ENCODE data around the gene WDR82.

Gene WDR82

DNA sequence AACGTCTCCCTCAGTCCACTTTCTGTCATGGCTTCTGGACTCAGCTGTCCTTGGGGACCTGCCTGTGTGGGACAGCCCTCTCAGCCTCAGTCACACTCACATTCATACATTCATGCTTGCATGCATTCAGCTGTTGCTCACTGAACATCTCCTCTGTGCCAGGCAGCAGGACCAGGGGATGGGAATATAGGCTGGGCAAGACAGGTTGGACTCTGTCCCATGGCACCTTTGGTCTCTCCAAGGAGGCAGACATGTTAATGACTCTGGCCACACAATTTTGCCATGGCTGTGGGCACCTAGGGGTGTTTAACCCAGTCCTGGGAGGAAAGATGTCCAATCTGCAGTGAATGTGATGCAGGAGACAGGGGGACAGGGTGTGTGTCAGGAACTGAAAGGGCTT, 29.9 kb upstream of the WDR82 start:
- DNase-seq (ENCODE audit: low read depth), result no peak

DNA sequence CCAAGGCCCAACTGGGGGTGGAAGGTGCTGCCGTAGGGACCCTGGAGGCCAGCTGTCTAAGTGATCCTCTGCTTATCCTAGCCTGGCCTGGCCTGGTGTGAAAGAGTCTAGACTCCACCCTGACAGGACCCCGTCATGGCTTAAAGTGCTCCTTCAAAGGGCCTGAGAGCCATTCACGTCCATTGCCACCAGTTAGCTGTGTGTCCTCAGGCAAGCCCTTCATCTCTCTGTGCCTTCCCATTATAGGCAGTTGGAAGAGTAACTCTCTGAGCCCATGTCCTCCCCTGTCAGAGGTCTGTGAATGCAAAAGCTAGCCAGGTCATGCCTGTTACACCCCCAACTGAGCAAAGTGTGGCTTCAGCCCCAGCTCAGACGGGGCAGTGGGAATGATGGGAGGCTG, 28.5 kb upstream of the WDR82 start:
- no peak for DNase-seq (ENCODE audit: low read depth)

DNA sequence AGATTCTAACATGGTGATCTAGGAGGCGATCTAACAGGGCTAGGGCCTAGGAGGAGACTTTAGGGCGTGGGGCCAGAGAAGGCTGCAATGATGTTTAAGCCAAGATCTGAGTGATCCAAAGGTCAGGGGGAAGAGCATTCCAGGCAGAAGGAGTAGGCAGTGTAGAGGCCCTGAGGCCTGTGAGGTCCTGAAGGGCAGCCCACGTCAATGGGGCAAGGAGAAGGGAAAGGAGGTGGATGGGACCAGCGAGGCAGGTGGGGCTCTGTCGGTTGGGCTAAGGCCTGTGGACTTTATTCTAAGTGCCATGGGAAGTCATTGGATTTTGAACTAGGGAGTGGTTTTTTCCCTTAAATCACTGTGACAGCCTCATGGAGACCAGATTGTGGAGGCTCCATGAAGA, 27.5 kb upstream of the WDR82 start:
- DNase-seq (ENCODE audit: low read depth), result no peak

DNA sequence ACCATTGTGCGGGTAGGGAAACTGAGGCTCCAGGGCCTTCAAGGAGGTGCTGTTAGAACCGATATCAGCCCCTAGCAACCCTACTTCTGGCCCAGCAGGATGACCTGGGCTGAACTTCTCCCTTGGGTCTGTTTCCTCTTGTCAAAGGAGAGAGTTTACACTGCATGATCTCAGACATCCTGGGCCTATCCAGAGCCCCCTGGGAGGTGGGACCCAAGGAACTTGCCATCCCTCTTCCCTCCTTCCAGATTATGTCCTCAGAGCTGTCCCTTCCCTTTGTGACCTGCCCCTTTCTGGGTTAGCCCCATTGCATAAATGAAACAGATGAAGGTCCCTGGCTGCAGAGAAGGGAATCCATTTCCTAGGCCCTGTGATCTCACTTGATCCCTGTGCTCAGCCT, 25.4 kb upstream of the WDR82 start:
- DNase-seq (ENCODE audit: low read depth), result no peak

DNA sequence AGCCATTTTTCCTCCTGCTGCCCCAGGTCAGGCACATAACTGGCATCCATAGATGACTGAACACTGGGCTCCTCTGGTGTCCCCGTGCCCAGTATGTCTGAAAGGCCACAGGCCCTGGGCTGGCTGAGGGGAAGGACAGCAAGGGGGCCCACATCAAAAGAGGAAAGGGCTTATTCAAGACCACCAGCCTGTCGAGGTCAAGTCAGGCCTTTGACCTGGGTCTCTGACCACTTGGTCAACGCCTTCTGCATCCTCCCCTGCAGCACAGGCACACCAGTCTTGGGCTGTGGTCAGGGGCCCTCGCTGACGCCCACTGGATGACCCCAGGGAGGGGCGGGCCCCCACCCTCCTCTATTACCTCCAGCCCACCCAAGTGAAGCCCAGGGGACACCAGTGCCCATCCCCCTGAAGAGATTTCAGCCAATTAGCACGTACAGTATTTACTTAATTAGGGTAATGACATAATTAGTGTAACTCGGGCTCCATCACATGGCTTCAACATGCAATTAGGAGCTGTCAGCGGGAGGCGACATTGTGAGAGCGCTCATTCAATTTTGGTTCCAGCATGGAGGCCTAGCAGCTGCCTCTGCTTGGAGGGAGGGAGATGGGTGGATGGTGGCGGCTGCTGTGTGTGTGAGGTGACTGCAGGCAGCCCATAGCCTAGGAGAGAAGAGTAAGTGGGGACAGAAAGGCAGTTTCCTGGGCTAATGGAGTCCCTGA, 24.1 kb upstream of the WDR82 start:
- no peak for DNase-seq (ENCODE audit: low read depth)

DNA sequence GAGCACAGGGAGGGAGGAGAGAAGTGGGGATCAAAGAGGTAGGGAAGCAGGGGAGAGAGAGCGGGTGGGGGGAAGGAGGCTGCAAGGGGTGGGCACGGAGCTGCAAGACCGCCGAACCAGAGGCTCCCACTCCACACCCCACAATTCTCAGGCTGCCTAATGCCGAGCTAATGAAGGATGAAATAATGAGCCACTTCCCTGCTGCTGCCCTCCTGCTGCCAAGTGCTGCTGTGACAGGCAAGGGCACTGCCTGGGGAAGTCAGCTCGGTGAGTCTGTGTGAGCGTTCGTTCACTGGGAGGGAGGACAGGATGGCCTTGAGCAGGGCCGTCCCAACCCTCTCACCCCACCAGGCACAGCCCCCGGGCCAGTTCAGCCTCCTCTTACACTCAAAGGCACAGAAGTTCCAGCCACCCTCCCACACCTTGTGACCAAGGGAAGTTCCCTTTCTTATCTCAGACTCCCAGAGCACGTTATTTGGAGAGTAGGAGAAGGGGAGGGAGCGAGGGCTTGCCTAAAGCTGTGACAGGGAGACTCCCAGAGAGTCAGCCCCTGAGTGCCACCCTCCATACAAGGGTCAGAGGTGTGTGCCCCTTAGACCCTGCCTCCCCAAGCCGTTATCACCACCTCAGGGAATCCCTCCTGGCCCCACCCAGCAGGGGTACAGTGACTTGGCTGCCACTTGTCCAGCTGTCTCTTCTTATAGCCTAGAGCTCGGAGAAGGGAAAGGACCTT, 21.6 kb upstream of the WDR82 start:
- DNase-seq (ENCODE audit: low read depth), result no peak

DNA sequence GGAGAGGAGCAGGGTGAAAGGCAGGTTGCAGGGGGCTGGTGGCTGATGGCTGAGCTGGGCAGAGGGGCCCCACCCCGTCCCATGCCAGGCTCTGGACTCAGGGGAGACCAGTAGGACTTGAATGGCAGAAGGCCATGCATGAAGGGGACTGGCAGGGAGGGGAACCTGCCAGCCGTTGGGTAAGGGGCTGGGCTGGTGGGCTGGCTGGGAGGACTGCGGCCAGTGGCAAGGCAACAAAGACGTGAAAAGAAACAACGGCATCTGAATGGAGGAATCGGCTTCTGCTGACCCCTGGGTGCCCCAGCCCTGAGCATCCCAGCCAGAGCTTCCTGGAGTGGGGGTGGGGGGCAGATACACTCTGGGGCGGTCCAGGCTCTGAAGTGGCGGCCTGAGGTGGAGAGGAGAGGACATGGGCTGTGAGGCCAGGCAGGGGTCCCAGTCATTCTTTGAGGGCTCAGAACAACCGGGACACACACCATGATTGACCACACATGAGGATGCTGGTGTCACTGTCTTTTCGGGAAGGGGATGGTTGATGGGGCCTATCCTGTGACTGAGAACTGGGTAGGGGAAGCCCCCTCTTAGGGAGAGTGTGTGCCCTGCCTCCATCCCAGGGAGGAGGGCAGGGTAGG, 20.9 kb upstream of the WDR82 start:
- DNase-seq (ENCODE audit: low read depth), result no peak

DNA sequence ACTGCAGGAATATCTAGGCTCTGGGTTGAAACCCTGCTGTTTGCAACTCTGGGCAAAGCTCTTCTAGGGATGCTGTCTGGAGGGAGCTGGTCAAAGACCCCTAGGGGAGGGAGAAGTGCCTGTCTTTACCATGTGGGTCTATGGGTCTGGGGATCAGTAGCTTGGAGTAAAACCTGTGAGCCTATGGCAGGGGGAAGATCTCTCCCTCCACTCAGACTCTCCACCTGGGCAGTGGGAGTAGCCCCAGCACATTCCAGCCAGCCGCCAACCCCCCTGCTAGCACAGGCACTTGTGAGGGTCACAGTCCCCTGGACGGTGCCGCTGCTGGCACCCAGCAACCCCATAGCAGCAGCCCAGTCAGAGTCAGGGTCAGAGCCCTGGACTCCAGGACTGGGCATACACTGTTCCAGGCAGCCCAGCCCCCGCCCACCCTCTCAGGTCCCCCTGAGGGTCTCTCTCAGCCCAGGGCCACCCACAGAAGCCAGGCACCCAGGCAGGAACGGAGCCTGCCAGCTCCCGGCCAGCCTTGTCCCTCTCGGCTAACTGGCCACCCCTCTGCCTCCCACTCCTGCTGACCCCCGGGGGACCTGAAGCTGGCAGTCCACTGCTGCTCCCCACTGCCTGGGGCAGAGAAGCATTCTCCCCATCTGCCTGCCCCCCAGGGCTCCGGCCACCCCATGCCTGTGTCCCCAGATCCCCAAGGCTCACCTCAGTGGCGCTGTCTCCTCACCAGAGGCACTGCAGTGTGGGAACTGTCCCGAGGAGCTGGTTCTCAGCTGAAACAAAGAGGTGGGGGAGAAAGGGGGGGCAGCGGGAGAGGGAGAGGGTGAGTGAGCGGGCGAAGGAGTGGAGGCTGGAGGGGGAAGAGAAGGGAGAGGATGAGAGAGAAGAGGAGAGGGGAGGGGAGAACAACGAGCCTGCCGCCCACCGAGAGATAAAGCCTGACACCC, 20.0 kb upstream of the WDR82 start:
- DNase-seq (ENCODE audit: low read depth), result no peak

DNA sequence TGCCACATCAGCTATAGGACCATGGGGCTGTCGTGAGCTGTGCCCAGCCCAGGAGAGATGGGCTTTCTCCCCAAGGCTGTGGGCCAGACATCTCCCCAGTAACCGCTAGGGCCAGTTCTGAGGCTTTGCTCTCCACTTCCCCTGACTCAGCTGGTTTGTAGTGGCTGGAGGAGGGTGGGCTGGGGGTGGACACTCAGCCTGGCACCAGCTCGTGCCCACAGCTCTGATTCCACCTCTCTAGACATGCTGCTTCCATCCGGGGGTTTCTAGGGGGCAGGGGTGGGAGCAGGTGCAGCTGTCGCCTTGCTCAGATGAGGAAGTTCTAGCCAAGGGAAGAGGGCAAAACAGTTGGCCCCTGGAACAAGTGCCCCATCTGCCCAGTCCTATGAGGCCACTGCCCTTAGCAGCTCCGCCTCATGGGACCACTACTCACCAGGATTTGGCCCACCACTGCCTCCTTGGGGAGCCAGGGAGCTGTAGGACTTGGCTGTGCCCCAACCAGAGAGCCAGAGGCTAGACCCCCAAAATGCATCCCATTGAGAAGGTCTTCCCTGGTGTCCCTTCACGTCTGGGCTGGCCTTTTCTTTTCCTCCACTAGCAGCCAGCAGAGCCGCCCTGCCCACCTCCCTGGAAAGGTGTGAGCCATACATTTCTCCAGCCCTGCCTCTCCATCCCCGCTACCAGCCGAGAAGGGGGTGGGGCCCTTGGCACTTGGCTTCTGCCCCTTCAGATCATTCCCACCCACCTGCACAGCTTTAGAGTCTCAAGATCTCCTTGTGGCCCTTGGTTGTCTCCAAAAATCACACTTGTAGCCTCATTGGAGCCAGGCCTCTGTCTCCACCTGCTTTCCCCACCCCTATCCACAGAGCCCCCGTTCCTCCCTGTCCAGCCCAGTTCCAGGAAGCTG, 19.0 kb upstream of the WDR82 start:
- no peak for DNase-seq (ENCODE audit: low read depth)

DNA sequence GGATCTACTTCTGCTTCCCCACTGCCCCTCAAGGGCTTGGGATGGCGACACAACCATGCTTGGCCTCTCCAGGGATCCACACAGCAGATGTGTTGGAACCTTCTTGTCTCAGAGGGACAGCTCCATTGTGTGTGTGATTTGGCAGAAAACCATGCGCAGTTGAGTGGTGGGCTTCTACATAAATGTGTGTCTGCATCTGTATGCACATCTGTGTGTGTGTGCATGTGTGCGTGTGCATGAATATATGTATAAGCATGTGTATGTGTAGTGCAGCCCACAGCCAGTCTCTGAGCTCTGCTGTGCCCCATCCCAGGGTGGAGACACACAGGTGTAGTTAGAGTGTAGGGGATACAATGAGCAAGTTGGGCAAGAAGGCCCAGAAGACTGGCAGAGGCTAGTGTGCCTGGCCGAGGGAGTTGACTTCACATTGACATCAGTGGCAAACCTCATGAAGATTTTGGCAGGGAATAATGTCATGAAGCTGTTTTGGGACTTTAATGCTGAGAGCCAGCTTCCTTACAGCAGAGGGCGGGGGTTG, 17.3 kb upstream of the WDR82 start:
- no peak for DNase-seq (ENCODE audit: low read depth)

DNA sequence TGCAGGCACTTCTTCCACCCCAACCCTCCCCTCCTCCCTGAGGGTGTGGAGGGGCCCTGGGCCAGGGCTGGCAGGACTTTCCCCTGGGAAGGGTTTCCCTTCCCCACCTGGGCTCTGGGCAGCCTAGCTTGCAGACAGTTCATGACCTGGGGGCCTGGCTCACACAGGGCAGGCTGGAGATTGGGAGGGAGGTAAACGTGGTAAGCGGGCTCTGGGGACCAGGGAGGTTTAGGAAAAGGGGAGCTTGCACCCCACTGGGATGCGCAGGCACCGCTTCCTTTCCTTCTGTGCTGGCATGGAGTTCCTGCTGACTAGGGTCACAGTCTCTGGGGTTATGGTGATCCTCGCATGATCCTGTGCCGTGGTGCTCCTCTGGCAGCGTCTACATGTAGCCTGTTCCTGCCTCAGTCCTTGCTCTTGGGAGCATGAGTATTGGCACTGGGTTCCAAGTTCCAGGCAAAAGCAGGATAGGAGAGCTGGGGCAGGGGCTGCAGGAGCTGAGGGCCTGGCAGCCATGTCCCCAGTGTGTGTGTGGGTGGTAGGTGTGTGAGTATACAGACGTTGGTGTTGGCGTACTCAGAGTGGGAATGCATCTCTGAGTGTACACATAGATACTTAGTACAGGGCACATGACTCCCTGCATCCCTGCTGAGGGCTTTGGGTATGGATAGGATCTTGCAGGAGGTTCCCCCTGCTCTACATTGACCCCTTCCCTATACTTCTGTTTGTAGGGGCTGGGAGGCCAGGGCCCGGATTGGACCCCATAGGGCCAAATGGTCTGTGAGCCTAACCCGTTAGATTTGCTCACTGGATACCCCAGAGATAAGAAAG, 16.1 kb upstream of the WDR82 start:
- DNase-seq (ENCODE audit: low read depth), result no peak

DNA sequence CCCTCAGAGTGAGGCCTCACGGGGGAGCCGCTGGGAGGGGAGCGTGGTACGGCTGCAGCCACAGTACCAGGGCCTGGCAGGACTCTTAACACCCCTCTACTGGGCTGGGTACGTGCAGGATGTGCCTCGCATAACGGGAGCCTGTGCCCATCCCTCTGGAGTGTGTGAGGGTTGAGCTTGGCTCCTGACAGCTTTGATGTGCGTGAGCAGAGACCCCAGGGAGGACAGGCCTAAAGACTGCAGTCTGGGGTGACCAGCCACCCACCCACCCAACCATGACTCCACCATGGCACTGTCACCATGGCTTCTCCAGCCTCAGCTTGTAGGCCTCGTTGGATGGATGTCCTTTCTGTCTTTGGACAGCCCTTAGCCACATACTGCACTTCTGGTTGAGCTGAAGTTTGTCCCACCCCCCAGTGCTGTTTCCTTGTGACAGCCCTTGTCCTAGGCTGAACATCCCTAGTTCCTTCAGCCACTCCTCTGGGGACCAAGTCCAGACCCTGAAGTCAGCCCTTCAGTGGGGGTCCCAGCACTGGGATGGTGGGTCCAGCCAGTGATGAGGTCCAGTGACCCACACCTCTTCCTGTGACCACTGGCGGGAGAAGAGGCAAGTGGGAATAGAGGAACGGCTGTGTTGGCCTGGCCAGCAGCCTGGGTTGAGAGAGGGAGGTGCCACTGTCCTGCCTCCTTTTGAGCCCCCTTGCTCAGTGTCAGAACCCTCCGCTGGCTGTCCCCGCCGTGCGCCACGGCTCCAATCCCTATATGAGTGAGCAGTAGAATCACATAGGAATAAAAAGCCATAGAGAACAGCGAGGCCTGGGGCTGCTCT, 15.3 kb upstream of the WDR82 start:
- DNase-seq (ENCODE audit: low read depth), result no peak

DNA sequence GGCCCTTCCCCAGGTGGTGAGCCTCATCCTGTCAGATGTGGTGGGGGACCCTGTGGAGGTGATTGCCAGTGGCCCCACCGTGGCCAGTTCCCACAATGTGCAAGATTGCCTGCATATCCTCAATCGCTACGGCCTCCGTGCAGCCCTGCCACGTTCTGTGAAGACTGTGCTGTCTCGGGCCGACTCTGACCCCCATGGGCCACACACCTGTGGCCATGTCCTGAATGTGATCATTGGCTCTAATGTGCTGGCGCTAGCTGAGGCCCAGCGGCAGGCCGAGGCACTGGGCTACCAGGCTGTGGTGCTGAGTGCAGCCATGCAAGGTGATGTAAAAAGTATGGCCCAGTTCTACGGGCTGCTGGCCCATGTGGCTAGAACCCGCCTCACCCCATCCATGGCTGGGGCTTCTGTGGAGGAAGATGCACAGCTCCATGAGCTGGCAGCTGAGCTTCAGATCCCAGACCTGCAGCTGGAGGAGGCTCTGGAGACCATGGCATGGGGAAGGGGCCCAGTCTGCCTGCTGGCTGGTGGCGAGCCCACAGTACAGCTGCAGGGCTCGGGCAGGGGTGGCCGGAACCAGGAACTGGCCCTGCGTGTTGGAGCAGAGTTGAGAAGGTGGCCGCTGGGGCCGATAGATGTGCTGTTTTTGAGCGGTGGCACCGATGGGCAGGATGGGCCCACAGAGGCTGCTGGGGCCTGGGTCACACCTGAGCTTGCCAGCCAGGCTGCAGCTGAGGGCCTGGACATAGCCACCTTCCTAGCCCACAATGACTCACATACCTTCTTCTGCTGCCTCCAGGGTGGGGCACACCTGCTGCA, 14.0 kb upstream of the WDR82 start:
- no peak for DNase-seq (ENCODE audit: low read depth)

DNA sequence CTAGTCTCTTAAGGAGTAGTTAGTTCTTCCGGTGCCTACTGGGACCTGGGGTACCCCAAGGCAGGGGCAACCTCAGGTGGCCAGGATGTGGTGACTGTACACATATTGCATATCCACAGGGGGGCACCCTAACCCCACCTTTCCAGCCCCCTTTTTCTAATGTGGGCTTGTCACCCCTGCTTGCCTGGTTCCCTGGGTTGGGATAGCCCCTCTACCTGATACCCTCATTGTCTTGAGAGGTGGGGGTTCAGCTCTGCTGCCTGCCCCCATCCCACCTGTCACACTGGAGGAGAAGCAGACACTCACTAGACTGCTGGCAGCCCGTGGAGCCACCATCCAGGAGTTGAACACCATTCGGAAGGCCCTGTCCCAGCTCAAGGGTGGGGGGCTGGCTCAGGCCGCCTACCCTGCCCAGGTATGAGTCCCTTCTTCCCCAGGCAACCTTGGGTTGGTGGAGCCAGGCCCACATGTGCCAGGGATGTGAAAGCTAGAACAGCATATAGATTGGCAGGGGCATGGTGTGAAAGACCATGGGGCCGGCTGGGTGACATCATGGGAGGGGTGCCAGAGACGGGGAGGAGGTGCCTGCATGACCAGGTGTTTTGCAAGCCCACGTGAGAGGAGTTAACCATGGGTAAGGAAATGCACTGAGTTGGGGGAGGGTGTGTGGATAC, 13.2 kb upstream of the WDR82 start:
- DNase-seq (ENCODE audit: low read depth), result no peak

DNA sequence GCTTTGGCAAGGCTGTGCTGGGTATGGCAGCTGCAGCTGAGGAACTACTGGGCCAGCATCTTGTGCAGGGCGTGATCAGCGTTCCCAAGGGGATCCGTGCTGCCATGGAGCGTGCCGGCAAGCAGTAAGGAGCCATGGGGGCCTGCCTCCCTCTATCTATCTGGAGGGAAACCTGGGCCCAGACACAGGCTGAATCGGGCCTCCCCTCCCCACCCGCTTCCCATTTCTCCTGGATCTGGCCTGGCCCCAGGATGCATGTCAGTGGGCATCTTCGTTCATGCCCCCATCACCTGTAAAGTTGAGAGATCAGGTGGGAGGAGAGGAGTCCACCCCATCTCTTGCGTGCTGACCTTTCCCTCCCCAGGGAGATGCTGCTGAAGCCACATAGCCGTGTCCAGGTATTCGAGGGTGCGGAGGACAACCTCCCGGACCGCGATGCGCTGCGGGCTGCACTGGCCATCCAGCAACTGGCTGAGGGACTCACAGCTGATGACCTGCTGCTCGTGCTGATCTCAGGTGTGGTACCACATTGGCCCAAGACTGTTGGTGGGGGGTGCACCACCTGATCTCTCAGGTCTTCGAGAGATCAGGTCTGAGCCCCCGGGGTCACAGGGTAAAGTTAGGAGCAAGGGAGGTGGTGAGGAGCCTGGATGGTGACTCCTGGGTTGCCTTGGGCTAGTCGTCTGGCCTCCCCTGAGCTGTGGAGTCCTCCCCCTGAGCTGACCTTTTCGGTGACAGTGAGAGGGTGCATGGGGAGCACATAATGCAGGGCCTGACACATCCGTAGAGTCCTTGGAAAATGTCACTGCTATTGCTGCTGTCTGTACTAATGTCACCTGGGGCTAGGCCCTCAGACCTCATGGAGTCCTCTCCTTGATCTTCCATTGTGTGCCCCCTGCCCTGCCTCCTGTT, 12.4 kb upstream of the WDR82 start:
- no peak for DNase-seq (ENCODE audit: low read depth)

DNA sequence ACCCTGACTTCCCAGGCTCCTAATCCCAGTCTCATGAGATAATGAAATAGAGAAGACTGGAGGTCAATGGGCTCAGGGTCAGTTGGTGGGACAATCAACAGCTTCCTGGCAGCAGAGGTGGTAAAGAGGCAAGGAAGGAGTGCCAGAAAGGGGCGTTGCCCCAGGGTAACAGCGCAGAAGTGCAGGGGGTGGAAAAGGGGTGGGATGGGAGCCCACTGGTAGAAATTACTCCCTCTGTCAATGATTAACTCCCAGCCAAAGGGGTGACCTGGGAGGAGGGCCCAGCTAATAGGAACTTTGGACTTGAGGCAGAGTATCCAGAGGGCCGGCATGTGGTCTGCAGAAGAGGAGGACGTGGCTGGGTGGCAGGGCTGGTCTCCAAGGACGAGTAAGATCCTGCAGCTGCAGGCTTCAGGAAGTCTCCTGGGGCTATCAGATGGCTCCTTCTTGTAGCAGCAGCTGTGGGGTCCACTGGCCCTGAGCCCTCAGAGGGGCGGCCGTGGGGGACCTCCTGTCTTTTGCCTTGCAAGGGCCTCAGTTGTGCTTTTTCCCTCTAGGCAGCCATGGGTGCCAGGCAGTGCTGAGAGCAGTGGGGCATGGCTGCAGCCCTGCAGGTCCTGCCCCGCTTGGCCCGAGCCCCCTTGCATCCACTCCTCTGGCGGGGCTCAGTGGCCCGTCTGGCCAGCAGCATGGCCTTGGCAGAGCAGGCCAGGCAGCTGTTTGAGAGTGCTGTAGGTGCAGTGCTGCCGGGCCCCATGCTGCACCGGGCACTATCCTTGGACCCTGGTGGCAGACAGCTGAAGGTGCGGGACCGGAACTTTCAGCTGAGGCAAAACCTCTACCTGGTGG, 11.5 kb upstream of the WDR82 start:
- DNase-seq (ENCODE audit: low read depth), result no peak
